HG03175 (cell line): ENCODE measurements around the gene THOP1.

Source experiments
- ATAC-seq: cut with Tn5 transposase; IDR thresholded peaks from one replicate; pipeline ENCODE4 v1.9.1; 2021; ENCODE audit warnings: mild to moderate bottlenecking, moderate library complexity; ENCODE audit not compliant: unreplicated experiment

The THOP1 gene

GRCh38 chr19:2761876-2762782 lies 23.2 kb upstream of the THOP1 start:
- ATAC-seq = no peak

GRCh38 chr19:2762783-2763496 lies 22.4 kb upstream of the THOP1 start:
- no peak for ATAC-seq

DNA sequence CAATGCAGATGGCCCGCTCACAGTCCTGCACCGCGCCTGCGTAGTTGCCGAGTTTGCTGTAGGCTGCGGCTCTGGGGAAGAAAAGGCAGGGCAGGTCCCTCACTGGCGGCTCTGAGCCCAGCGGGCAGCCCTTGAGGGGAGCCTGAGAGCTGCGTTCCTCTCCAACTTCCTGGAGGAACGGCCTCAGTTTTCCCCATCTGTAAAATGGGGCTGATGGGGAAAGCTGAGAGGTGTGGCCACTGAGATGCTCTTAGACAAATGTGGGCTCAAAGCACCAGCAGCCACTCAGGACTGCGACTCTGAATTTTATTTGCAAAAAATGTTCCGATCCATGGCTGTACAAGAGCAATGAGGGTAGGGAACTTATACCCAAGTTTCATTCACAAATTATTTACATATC lies 21.6 kb upstream of the THOP1 start:
- ATAC-seq = no peak

DNA sequence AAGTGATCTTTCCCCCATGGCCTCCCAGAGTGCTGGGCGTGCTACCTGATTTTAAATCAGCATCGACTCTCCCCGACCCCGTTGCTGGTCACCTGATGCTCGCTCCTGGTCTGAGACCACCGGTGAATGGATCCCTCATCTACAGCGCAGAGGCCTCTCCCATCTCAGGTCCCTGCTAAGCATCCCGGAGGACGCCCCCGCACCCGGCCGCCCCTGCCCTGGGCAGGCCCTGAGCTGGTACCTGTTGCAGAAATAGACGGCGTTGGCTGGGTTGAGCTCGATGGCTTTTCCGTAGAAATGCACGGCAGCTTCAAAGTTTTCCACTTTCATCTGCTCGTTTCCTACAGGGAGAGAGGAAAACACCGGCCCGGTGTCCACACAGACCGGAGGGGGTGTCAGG lies 20.4 kb upstream of the THOP1 start:
- ATAC-seq = no peak

GRCh38 chr19:2765376-2765775 lies 19.9 kb upstream of the THOP1 start:
- no peak for ATAC-seq

- ATAC-seq = no peak
Measured at GRCh38 chr19:2766594-2767372, 18.5 kb upstream of the THOP1 start.

DNA sequence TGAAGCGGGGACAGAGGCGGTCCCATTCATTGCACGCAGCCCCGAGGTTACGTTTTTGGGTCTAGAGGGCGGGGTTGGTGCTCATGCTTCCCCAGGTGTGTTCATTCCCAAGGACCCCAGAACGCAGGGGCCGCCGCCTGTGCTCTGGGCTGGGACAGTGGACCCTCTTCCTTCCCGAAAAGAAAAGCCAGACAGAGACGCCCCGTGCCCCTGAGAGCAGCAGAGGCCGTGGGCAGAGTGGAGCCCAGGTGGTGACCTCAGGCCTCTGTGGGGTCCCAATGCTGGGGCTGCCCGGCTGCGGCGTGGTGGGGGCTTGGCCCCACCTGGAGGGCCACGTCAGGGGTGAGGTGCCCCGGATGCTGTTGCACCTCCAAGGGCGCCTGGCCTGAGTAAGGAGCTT lies 17.6 kb upstream of the THOP1 start:
- ATAC-seq = no peak

DNA sequence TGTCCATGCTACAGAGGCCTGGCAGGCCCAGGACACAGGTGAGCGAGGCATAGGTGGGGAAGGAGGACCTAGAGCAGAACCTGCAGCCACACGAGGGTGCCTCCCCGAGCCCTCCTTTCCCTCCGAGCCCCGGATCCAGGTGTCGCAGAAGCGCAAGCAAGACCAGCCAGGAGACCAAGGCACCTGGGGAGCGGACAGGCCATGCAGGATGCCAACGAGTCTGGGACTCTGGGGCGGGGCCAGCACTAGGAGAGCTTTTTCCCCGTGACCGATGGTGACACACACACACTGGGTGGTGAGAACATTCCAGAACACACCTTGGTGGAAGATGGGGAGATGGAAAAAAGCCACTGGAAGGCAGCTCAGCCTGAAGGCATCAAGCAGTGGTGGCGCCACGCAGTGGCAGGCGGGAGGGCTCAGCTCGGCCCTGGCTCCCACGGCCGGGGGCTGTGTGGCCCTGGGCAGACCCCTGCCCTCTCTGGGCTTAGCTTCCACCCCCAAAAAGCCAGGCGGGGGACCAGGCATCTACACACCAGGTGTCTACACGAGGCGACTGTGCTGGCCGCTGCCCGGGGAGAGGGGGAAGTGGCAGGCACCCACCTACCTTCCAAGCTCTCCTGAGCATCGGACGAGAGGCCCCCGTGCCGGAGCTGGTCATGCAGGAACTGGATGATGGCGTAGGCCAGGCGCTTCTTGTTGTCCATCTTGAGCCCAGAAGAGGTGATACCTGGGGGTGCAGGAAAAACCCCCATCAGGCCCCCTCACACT lies 16.8 kb upstream of the THOP1 start:
- ATAC-seq = no peak

DNA sequence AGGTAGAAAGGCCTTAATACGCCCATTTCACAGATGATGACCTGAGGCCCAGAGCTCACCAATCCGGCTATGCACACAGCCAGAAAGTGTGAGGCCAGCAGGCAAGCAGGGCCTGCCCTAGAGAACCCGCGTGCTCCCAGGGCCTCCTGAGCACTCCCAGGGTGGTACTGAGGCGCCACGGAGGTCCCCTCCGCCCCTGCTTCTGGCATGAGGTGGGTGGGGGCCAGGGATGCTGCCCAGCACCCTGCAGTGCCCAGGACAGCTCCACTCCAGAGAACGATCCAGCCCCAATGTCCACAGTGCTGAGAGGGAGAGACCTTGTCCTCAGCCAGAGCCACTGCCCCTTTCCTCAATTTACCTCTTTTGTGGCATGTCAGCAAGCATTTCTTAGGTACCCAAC lies 16.1 kb upstream of the THOP1 start:
- no peak for ATAC-seq

DNA sequence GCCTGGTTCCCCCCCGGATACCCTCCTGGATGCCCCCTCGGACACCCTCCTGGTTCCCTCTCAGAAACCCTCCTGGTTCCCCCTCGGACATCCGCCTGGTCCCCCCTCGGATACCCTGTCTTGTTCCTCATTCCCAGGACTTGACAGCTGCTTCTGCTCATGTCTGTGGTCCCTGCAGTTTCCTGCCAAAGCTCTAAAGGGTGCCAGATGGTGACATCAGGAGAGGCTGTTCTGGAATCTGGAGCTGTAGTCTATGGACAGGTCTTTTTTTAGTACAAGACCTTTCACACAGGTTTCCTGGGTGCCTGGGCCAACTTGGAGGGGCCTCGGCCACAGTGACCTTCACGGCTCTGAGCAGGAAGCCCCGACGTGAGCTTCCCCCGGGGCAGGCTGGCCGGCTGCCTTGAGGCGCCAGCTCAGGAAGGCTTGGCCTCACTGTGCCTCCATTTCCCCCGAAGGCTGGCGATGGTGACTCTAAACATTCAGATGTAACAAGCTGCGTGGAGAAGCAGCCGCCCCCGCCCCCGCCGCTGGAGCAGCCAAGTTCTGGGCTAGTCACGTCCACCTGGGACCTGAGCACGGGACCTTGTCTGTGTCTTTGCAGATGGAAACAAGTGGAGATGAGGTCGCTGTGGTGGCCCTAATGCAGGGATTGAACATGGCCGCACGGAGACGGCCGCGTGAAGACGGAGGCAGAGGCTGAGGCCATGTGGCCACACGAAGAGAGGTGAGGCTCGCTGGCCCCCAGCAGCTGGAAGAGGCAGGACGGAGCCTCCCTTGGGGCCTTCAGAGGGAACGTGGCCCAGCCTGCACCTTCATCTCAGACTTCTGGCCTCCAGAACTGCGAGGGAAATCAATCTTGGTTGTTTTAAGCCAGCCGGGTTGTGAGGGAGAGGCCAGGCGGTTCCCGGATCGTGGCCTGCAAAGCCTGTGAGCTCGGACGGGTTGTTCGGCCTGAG lies 15.0 kb upstream of the THOP1 start:
- no peak for ATAC-seq

GRCh38 chr19:2771786-2772674 lies 13.3 kb upstream of the THOP1 start:
- ATAC-seq = no peak

- ATAC-seq = no peak
Measured at GRCh38 chr19:2774083-2774679, 11.1 kb upstream of the THOP1 start.

DNA sequence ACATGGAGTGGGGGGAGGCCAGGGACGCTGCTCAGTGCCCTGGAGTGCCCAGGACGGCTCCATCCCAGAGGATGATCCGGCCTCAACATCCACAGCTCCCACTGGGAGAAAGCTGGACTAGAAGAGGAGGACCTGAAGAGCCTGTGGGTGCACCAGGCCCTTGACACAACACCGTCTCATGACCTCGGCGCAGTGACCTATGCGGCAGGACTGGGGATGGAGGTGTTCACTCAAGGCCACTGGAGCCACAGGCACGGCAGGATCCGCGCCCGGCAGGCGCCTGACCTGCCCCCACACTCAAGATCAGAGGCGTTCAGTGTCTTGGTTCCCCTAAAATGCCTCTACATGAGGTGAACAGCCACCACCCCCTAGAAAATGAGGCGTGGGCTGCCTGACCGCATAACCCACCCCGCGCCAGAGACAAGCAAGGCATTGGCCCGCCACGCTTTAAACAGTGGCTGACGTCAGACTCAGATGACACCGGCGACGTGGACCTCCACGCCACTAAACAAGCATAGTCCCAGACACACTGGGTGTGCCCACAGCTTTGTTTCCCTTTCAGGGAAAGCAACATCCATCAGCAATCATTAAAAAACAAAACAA lies 10.2 kb upstream of the THOP1 start:
- no peak for ATAC-seq

- ATAC-seq = no peak
Measured at GRCh38 chr19:2775556-2776430, 9.5 kb upstream of the THOP1 start.

DNA sequence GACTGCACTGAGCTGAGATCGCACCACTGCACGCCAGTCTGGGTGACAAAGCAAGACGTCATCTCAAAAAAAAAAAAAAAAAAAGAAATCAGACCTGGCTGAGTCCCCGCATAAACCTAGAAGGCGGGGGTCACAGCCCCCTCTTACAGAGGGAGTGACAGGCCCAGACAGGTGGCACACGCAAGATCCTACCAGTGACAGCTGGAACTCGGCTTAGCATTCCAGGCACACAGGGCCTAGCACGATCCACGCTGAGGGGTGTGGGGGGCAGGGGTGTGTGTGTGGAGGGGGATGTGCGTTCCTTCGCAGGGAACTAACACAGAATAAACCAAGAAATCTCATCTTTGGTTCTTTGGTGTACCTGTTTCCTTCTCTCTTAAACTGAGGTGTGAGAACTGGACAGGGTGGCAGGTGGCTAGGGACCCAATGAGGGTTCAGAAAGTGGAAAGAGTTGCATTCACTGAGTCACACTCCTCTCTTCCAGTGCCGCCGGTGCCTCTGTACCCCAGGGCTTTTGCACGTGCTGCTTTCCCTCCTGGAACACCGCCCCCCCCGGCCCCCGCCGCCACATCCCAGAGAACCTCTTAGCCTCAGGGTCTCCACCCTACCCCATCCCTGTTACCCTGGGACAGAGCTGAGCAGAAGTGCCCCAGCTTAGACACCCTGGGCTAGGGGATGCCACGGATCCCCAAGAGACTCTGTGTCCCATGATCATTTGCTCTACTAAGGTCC lies 7.2 kb upstream of the THOP1 start:
- ATAC-seq = no peak

DNA sequence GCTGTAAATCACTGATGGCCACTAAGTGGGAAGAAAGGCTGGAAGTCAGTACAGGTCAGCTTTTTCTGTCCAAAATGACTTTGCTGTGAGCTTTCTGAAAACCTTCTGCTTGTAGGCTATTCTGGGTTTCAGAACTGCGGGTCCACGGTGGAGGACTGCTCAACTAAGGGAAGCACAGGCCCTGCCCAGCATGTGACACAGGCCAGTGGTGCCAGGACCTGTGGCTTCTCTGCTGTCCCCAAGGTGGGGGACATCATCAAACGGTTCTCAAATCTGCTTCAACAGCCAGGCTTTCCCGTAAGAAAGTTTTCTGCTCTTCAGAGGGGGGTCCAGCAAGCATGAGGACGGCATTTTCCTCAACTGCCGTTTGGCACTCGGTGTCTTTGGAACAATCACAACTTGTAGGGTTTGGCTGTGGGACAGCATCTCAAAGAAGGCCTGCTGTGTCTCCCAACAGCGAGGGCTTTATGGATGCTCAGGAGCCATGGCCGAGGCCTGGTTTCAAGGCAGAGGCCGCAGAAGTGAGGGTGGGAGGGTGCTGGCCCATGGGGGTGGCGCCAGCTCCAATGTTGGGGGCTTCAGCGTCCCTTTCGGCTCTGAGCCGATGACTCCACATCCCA lies 6.1 kb upstream of the THOP1 start:
- no peak for ATAC-seq
